H9 (cell line): ENCODE data around the gene RSU1. TPM values are rescaled to one million over a fixed set of nuclear protein-coding genes. Genes with fewer than 3 reads are reported as not detected.

Experiments used
- DNase-seq: peaks from one replicate; pipeline ENCODE4 v3.0.0-alpha.2; 2017
- H2AFZ ChIP-seq: one replicate; pipeline ENCODE4 v1.6.1; 2013; ENCODE audit warnings: mild to moderate bottlenecking, low read length, control low read depth, moderate library complexity
- H2AK5ac ChIP-seq: 2 replicates; pipeline ENCODE4 v1.6.1; 2013; ENCODE audit warnings: low read length, control low read depth, mixed read lengths; ENCODE audit not compliant: insufficient read length
- H2BK120ac ChIP-seq: one replicate; pipeline ENCODE4 v1.6.1; 2013; ENCODE audit warnings: low read depth, mild to moderate bottlenecking, low read length, control low read depth, inconsistent platforms; ENCODE audit not compliant: poor library complexity, severe bottlenecking
- H2BK12ac ChIP-seq: 2 replicates; pipeline ENCODE4 v1.6.1; 2013; ENCODE audit warnings: low read length, control low read depth, mixed read lengths, low read depth; ENCODE audit not compliant: insufficient read length
- H2BK15ac ChIP-seq: 2 replicates; pipeline ENCODE4 v1.6.1; 2013; ENCODE audit warnings: low read depth, low read length, control low read depth
- H2BK20ac ChIP-seq: one replicate; pipeline ENCODE4 v1.6.1; 2013; ENCODE audit warnings: low read depth, mild to moderate bottlenecking, low read length, control low read depth, inconsistent platforms; ENCODE audit not compliant: poor library complexity, severe bottlenecking
- H2BK5ac ChIP-seq: 2 replicates; pipeline ENCODE4 v1.6.1; 2013; ENCODE audit warnings: low read length, control low read depth, mixed read lengths; ENCODE audit not compliant: insufficient read length
- H3K14ac ChIP-seq: 2 replicates; pipeline ENCODE4 v1.6.1; 2013; ENCODE audit warnings: low read length, control low read depth; ENCODE audit not compliant: insufficient read depth
- H3K18ac ChIP-seq: 2 replicates; pipeline ENCODE4 v1.6.1; 2013; ENCODE audit warnings: low read depth, mild to moderate bottlenecking, mixed read lengths, low read length, control low read depth; ENCODE audit not compliant: insufficient read length
- H3K23ac ChIP-seq: 2 replicates; pipeline ENCODE4 v1.6.1; 2013; ENCODE audit warnings: low read length, control low read depth, mixed read lengths, low read depth; ENCODE audit not compliant: insufficient read length
- H3K23me2 ChIP-seq: 2 replicates; pipeline ENCODE4 v1.6.1; 2013; ENCODE audit warnings: low read depth, mild to moderate bottlenecking, mixed read lengths, low read length, control low read depth; ENCODE audit not compliant: insufficient read length, poor library complexity, severe bottlenecking
- H3K27ac ChIP-seq: 2 replicates; pipeline ENCODE4 v1.5.1; 2013; ENCODE audit warnings: low read length, control low read depth, mixed read lengths, low read depth; ENCODE audit not compliant: insufficient read length
- H3K27me3 ChIP-seq: 2 replicates; pipeline ENCODE4 v1.6.1; 2013; ENCODE audit warnings: low read length, control low read depth, inconsistent platforms; ENCODE audit not compliant: insufficient read depth
- H3K4ac ChIP-seq: 2 replicates; pipeline ENCODE4 v1.6.1; 2013; ENCODE audit warnings: low read depth, mild to moderate bottlenecking, control low read depth, inconsistent platforms, low read length, moderate library complexity
- H3K4me1 ChIP-seq: 2 replicates; pipeline ENCODE4 v1.6.1; 2013; ENCODE audit warnings: low read length, control low read depth, inconsistent platforms; ENCODE audit not compliant: insufficient read depth
- H3K4me2 ChIP-seq: 2 replicates; pipeline ENCODE4 v1.6.1; 2013; ENCODE audit warnings: low read length, control low read depth, mixed read lengths; ENCODE audit not compliant: insufficient read length, insufficient read depth
- H3K56ac ChIP-seq: 2 replicates; pipeline ENCODE4 v1.6.1; 2013; ENCODE audit warnings: low read depth, mild to moderate bottlenecking, mixed read lengths, low read length, control low read depth; ENCODE audit not compliant: insufficient read length
- H3K79me1 ChIP-seq: 2 replicates; pipeline ENCODE4 v1.6.1; 2013; ENCODE audit warnings: low read depth, mild to moderate bottlenecking, moderate library complexity, low read length, control low read depth, inconsistent platforms; ENCODE audit not compliant: insufficient read depth, poor library complexity, severe bottlenecking
- H3K79me2 ChIP-seq: 2 replicates; pipeline ENCODE4 v1.6.1; 2013; ENCODE audit warnings: low read length, control low read depth, inconsistent platforms; ENCODE audit not compliant: insufficient read depth
- H3K9ac ChIP-seq: 2 replicates; pipeline ENCODE4 v1.6.1; 2013; ENCODE audit warnings: low read length, control low read depth, mixed read lengths; ENCODE audit not compliant: insufficient read length; ENCODE audit errors: extremely low read depth
- H3K9me3 ChIP-seq: one replicate; pipeline ENCODE4 v1.6.1; 2013; ENCODE audit warnings: low read depth, low read length, inconsistent platforms; ENCODE audit not compliant: control insufficient read depth
- H3T11ph ChIP-seq: one replicate; pipeline ENCODE4 v1.6.1; 2013; ENCODE audit warnings: mild to moderate bottlenecking, low read length, control low read depth, inconsistent platforms
- H4K20me1 ChIP-seq: one replicate; pipeline ENCODE4 v1.6.1; 2013; ENCODE audit not compliant: control insufficient read depth, insufficient read length, insufficient read depth
- H4K5ac ChIP-seq: 2 replicates; pipeline ENCODE4 v1.6.1; 2013; ENCODE audit warnings: low read depth, mild to moderate bottlenecking, mixed read lengths, low read length, control low read depth; ENCODE audit not compliant: insufficient read length
- H4K8ac ChIP-seq: replicated peaks from 2 replicates; pipeline ENCODE4 v1.6.1; 2013; ENCODE audit warnings: low read length, control low read depth, mixed read lengths, low read depth; ENCODE audit not compliant: insufficient read length
- H4K91ac ChIP-seq: 2 replicates; pipeline ENCODE4 v1.6.1; 2013; ENCODE audit warnings: low read depth, mild to moderate bottlenecking, moderate library complexity, mixed read lengths, low read length, control low read depth; ENCODE audit not compliant: insufficient read length
- H3K27ac Mint-ChIP-seq, 3 experiments: 2 replicates in 2 of 3; 3 replicates in 1 of 3; pipeline ENCODE4 v1.8.0; 2020 to 2021; ENCODE audit warnings: mixed read lengths in 3 of 3, mild to moderate bottlenecking in 1 of 3, moderate library complexity in 1 of 3
- H3K27me3 Mint-ChIP-seq: 2 replicates; pipeline ENCODE4 v1.8.0; 2021; ENCODE audit warnings: low read depth, mild to moderate bottlenecking, moderate library complexity, mixed read lengths
- H3K36me3 Mint-ChIP-seq, 3 experiments: 2 replicates in 2 of 3; 3 replicates in 1 of 3; pipeline ENCODE4 v1.8.0; 2020 to 2021; ENCODE audit warnings: low read depth in 3 of 3, mixed read lengths in 3 of 3; ENCODE audit not compliant: insufficient read depth in 1 of 3
- H3K4me1 Mint-ChIP-seq, 2 experiments: 2 replicates each; pipeline ENCODE4 v1.8.0; 2020; ENCODE audit warnings: mixed read lengths in 2 of 2
- H3K4me3 Mint-ChIP-seq, 2 experiments: 2 replicates in 1 of 2; 3 replicates in 1 of 2; pipeline ENCODE4 v1.8.0; 2020 to 2021; ENCODE audit warnings: mild to moderate bottlenecking in 2 of 2, mixed read lengths in 2 of 2, moderate library complexity in 1 of 2
- H3K9me3 Mint-ChIP-seq, 2 experiments: 2 replicates in 1 of 2; 3 replicates in 1 of 2; pipeline ENCODE4 v1.8.0; 2020; ENCODE audit warnings: mild to moderate bottlenecking in 2 of 2, mixed read lengths in 2 of 2, moderate library complexity in 1 of 2
- CTCF ChIP-seq: fragments of 200-600 bp; sonication (generic); conservative IDR thresholded peaks from 3 replicates; pipeline ENCODE4 v1.8.0; 2021; ENCODE audit warnings: antibody characterized with exemption, mild to moderate bottlenecking
- WGBS: extraction: QIAGEN DNeasy Blood & Tissue Kit; methylation state at CpG from one replicate; pipeline ENCODE4 v1.1.7; 2013; ENCODE audit warnings: missing lambda C conversion rate, low lambda C conversion rate, mixed read lengths; ENCODE audit not compliant: insufficient read length; ENCODE audit errors: extremely low coverage; 5-methylcytosine and 5-hydroxymethylcytosine counted together
- total RNA-seq: library from RNA; stranded (reverse); gene quantifications from 2 replicates; pipeline ENCODE4 v1.2.1, GENCODE V29; 2021

The RSU1 gene
- total RNA-seq, 1 experiment from 2014 or later: 59.4 TPM

DNA sequence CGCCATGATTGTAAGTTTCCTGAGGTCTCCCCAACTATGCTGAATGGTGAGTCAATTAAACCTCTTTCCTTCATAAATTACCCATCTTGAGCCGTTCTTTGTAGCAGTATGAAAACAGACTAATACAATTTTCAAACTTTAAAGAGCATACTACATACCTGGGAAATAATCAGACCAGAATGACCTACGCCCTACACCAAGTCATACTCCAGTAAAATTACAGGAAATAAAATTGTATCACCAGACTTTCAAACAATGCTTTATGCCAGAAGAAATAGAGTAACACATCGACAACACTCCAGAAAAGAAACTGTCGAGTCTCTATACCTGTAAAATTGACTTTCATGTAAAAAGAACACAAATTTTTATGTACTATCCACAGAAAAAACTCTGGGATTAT lies 18.7 kb downstream of the RSU1 start:
- H3K4me1 Mint-ChIP-seq: peaks cover 6 to 23% of the 10 kb centered on the region in 2 experiments
- peaks cover 6 to 19% (median 17%) of the 10 kb centered on the region in 3 experiments for H3K36me3 Mint-ChIP-seq
- Histone ChIP-seq H3K79me2 (no peaks in the 10 kb centered on the region; the same call in 1 of the 2 replicates), H2BK120ac (no peak overlapping the region), H4K20me1 (no peaks in the 10 kb centered on the region), H3K4ac (no peak overlapping the region), H3K4me2 (no peak overlapping the region), H2BK5ac (no peak overlapping the region), H2BK20ac (no peak overlapping the region), H3T11ph (no peak overlapping the region), H3K18ac (no peak overlapping the region), H3K27ac (no peak overlapping the region), H3K9me3 (no peaks in the 10 kb centered on the region), H2AFZ (no peak overlapping the region), H3K4me1 (peaks cover 2% of the 10 kb centered on the region; the same call in 1 of the 2 replicates), H3K56ac (no peak overlapping the region), H4K5ac (no peak overlapping the region), H3K23ac (no peak overlapping the region), H3K9ac (no peak overlapping the region), H3K23me2 (no peaks in the 10 kb centered on the region), H4K91ac (no peak overlapping the region), H3K79me1 (no peaks in the 10 kb centered on the region), H2BK15ac (no peak overlapping the region), H3K14ac (no peak overlapping the region), H3K27me3 (no peaks in the 10 kb centered on the region), H2BK12ac (no peak overlapping the region), H2AK5ac (no peak overlapping the region), H4K8ac (no peak overlapping the region)
- no CpG with 5 or more reads among the region's 5 CpGs for WGBS
- no peak for DNase-seq
- no peak for TF ChIP-seq CTCF
- H3K4me3 Mint-ChIP-seq: no peak overlapping the region
- peaks cover 6 to 13% of the 10 kb centered on the region in 2 experiments for H3K9me3 Mint-ChIP-seq
- H3K27ac Mint-ChIP-seq: no peak overlapping the region; a peak in 1 of 7 replicates
- no peaks in the 10 kb centered on the region for H3K27me3 Mint-ChIP-seq
